ENCODE data around the gene PDCD10.

The PDCD10 gene

GRCh38 chr3:167723872-167724271, 10.8 kb downstream of the PDCD10 start:
- no peak overlapping the region for H3K4me3 Mint-ChIP-seq
- peaks cover 15% of the 10 kb centered on the region for H3K36me3 Mint-ChIP-seq
- no peaks in the 10 kb centered on the region for H3K27me3 Mint-ChIP-seq
- H3K4me1 Mint-ChIP-seq, result peaks cover 35% of the 10 kb centered on the region
- ATAC-seq (ENCODE audit: low read depth) (no peak), DNase-seq (ENCODE audit: low spot score in 2 of 2) (no peak)
- H3K9me3 Mint-ChIP-seq, result no peaks in the 10 kb centered on the region
- peak overlapping the region; percentile 55 for H3K27ac Mint-ChIP-seq

GRCh38 chr3:167723025-167723512, 11.6 kb downstream of the PDCD10 start:
- H3K36me3 Mint-ChIP-seq, result peaks cover 23% of the 10 kb centered on the region
- H3K9me3 Mint-ChIP-seq, result no peaks in the 10 kb centered on the region
- no peak overlapping the region for H3K4me3 Mint-ChIP-seq
- no peak for ATAC-seq (ENCODE audit: low read depth)
- H3K27me3 Mint-ChIP-seq, result no peaks in the 10 kb centered on the region
- H3K27ac Mint-ChIP-seq, result no peak overlapping the region
- DNase-seq (ENCODE audit: low spot score in 2 of 2), result no peak
- peaks cover 31% of the 10 kb centered on the region for H3K4me1 Mint-ChIP-seq

- no peak for ATAC-seq (ENCODE audit: low read depth)
- no peaks in the 10 kb centered on the region for H3K9me3 Mint-ChIP-seq
- H3K36me3 Mint-ChIP-seq, result peaks cover 37% of the 10 kb centered on the region
- no peak for DNase-seq (ENCODE audit: low spot score in 2 of 2)
- no peak overlapping the region for H3K27ac Mint-ChIP-seq
- no peak overlapping the region for H3K4me3 Mint-ChIP-seq
- H3K27me3 Mint-ChIP-seq, result no peaks in the 10 kb centered on the region
- H3K4me1 Mint-ChIP-seq, result peaks cover 35% of the 10 kb centered on the region
These were observed 16.1 kb downstream of the PDCD10 start for GRCh38 chr3:167718582-167718981.

- Mint-ChIP-seq H3K27ac (no peak overlapping the region), H3K4me1 (peaks cover 40% of the 10 kb centered on the region), H3K9me3 (no peaks in the 10 kb centered on the region), H3K36me3 (peaks cover 43% of the 10 kb centered on the region), H3K27me3 (no peaks in the 10 kb centered on the region), H3K4me3 (no peak overlapping the region)
- no peak for DNase-seq (ENCODE audit: low spot score in 2 of 2)
- ATAC-seq (ENCODE audit: low read depth), result no peak
These were observed 17.8 kb downstream of the PDCD10 start for GRCh38 chr3:167716920-167717319.

GRCh38 chr3:167714871-167715270, 19.8 kb downstream of the PDCD10 start:
- Mint-ChIP-seq H3K9me3 (no peaks in the 10 kb centered on the region), H3K27ac (no peak overlapping the region), H3K27me3 (no peaks in the 10 kb centered on the region), H3K4me1 (peaks cover 36% of the 10 kb centered on the region), H3K36me3 (peaks cover 48% of the 10 kb centered on the region), H3K4me3 (no peak overlapping the region)
- ATAC-seq (ENCODE audit: low read depth) (no peak), DNase-seq (ENCODE audit: low spot score in 2 of 2) (no peak)

- Mint-ChIP-seq H3K27ac (peak overlapping the region; percentile 15), H3K4me1 (peaks cover 39% of the 10 kb centered on the region), H3K27me3 (no peaks in the 10 kb centered on the region), H3K36me3 (peaks cover 44% of the 10 kb centered on the region), H3K4me3 (no peak overlapping the region), H3K9me3 (no peaks in the 10 kb centered on the region)
- no peak for ATAC-seq (ENCODE audit: low read depth)
- DNase-seq (ENCODE audit: low spot score in 2 of 2), result no peak
These were observed 22.2 kb downstream of the PDCD10 start for GRCh38 chr3:167712445-167712844.

- no peaks in the 10 kb centered on the region for H3K27me3 Mint-ChIP-seq
- peaks cover 39% of the 10 kb centered on the region for H3K4me1 Mint-ChIP-seq
- H3K9me3 Mint-ChIP-seq, result no peaks in the 10 kb centered on the region
- H3K4me3 Mint-ChIP-seq, result no peak overlapping the region
- peaks cover 46% of the 10 kb centered on the region for H3K36me3 Mint-ChIP-seq
- DNase-seq (ENCODE audit: low spot score in 2 of 2) (no peak), ATAC-seq (ENCODE audit: low read depth) (no peak)
- H3K27ac Mint-ChIP-seq, result no peak overlapping the region
These were observed 23.3 kb downstream of the PDCD10 start for GRCh38 chr3:167711439-167711838.

GRCh38 chr3:167710552-167710951, 24.1 kb downstream of the PDCD10 start:
- Mint-ChIP-seq H3K4me1 (peaks cover 40% of the 10 kb centered on the region), H3K9me3 (no peaks in the 10 kb centered on the region), H3K27ac (no peak overlapping the region), H3K4me3 (no peak overlapping the region), H3K27me3 (no peaks in the 10 kb centered on the region), H3K36me3 (peaks cover 45% of the 10 kb centered on the region)
- DNase-seq (ENCODE audit: low spot score in 2 of 2), result no peak
- no peak for ATAC-seq (ENCODE audit: low read depth)

GRCh38 chr3:167709690-167710089, 25.0 kb downstream of the PDCD10 start:
- peaks cover 34% of the 10 kb centered on the region for H3K4me1 Mint-ChIP-seq
- H3K4me3 Mint-ChIP-seq, result no peak overlapping the region
- H3K36me3 Mint-ChIP-seq, result peaks cover 42% of the 10 kb centered on the region
- ATAC-seq (ENCODE audit: low read depth) (no peak), DNase-seq (ENCODE audit: low spot score in 2 of 2) (no peak)
- H3K27ac Mint-ChIP-seq, result no peak overlapping the region
- no peaks in the 10 kb centered on the region for H3K27me3 Mint-ChIP-seq
- no peaks in the 10 kb centered on the region for H3K9me3 Mint-ChIP-seq

- Mint-ChIP-seq H3K4me3 (no peak overlapping the region), H3K27ac (no peak overlapping the region), H3K27me3 (no peaks in the 10 kb centered on the region), H3K9me3 (no peaks in the 10 kb centered on the region), H3K36me3 (peaks cover 33% of the 10 kb centered on the region), H3K4me1 (peaks cover 11% of the 10 kb centered on the region)
- ATAC-seq (ENCODE audit: low read depth) (no peak), DNase-seq (ENCODE audit: low spot score in 2 of 2) (no peak)
These were observed 28.9 kb downstream of the PDCD10 start for GRCh38 chr3:167705840-167706239.

- no peak overlapping the region for H3K27ac Mint-ChIP-seq
- H3K9me3 Mint-ChIP-seq, result no peaks in the 10 kb centered on the region
- no peak overlapping the region for H3K4me3 Mint-ChIP-seq
- DNase-seq (ENCODE audit: low spot score in 2 of 2) (no peak), ATAC-seq (ENCODE audit: low read depth) (no peak)
- H3K36me3 Mint-ChIP-seq, result peaks cover 20% of the 10 kb centered on the region
- no peaks in the 10 kb centered on the region for H3K27me3 Mint-ChIP-seq
- H3K4me1 Mint-ChIP-seq, result peaks cover 2% of the 10 kb centered on the region
These were observed 33.8 kb downstream of the PDCD10 start for GRCh38 chr3:167700926-167701325.

- no peak for ATAC-seq (ENCODE audit: low read depth)
- no peaks in the 10 kb centered on the region for H3K27me3 Mint-ChIP-seq
- no peak for DNase-seq (ENCODE audit: low spot score in 2 of 2)
- H3K27ac Mint-ChIP-seq, result no peak overlapping the region
- no peak overlapping the region for H3K4me3 Mint-ChIP-seq
- peaks cover 19% of the 10 kb centered on the region for H3K36me3 Mint-ChIP-seq
- no peaks in the 10 kb centered on the region for H3K9me3 Mint-ChIP-seq
- no peaks in the 10 kb centered on the region for H3K4me1 Mint-ChIP-seq
These were observed 34.6 kb downstream of the PDCD10 start for GRCh38 chr3:167700046-167700445.

GRCh38 chr3:167694121-167694520, 40.6 kb downstream of the PDCD10 start:
- Mint-ChIP-seq H3K9me3 (no peaks in the 10 kb centered on the region), H3K36me3 (peaks cover 24% of the 10 kb centered on the region), H3K4me1 (peaks cover 12% of the 10 kb centered on the region), H3K27me3 (no peaks in the 10 kb centered on the region), H3K4me3 (no peak overlapping the region), H3K27ac (no peak overlapping the region)
- DNase-seq (ENCODE audit: low spot score in 2 of 2) (no peak), ATAC-seq (ENCODE audit: low read depth) (no peak)

GRCh38 chr3:167691366-167691765, 43.3 kb downstream of the PDCD10 start:
- ATAC-seq (ENCODE audit: low read depth) (peak; percentile 99), DNase-seq (ENCODE audit: low spot score in 2 of 2) (peak in 1 of 2 donors; percentile 20)
- Mint-ChIP-seq H3K4me3 (peak overlapping the region; percentile 17), H3K27ac (peak overlapping the region; percentile 78), H3K9me3 (no peaks in the 10 kb centered on the region), H3K36me3 (peaks cover 24% of the 10 kb centered on the region), H3K27me3 (no peaks in the 10 kb centered on the region), H3K4me1 (peaks cover 12% of the 10 kb centered on the region)

- H3K4me3 Mint-ChIP-seq, result no peak overlapping the region
- peak; percentile 62 to 68 for DNase-seq (ENCODE audit: low spot score in 2 of 2)
These were observed 50.2 kb downstream of the PDCD10 start for GRCh38 chr3:167684388-167684993.

More at GRCh38 chr3:167684388-167684993, 50.2 kb downstream of the PDCD10 start:
- Mint-ChIP-seq H3K36me3 (peaks cover 25% of the 10 kb centered on the region), H3K4me1 (no peaks in the 10 kb centered on the region), H3K9me3 (no peaks in the 10 kb centered on the region), H3K27ac (no peak overlapping the region), H3K27me3 (no peaks in the 10 kb centered on the region)
- peak; percentile 68 for ATAC-seq (ENCODE audit: low read depth)
